Keratinocyte (primary cell): ENCODE measurements around the gene GPR107. TPM values are rescaled to one million over a fixed set of nuclear protein-coding genes. Genes with fewer than 3 reads are reported as not detected.

ENCODE experiments used
- DNase-seq: peaks from one replicate; pipeline ENCODE4 v3.0.0-alpha.2; 2011; ENCODE audit warnings: low read depth, missing footprints, low spot score
- FAIRE-seq: peaks from 2 replicates; lab custom pipeline; 2011; peaks lifted over from hg19 to GRCh38; lab: Jason Lieb, UNC
- H2AFZ ChIP-seq: 2 replicates; pipeline ENCODE4 v1.6.0; 2012; ENCODE audit warnings: low read length, control low read depth, inconsistent platforms; ENCODE audit not compliant: control insufficient read depth
- H3K27ac ChIP-seq: 2 replicates; pipeline ENCODE4 v1.5.1; 2011; ENCODE audit warnings: low read length; ENCODE audit not compliant: control insufficient read depth, insufficient read depth
- H3K27me3 ChIP-seq: 3 replicates; pipeline ENCODE4 v1.6.0; 2011; ENCODE audit warnings: low read length; ENCODE audit not compliant: control insufficient read depth, insufficient read depth; ENCODE audit errors: extremely low read depth
- H3K36me3 ChIP-seq, 2 experiments: 2 replicates in 1 of 2; 3 replicates in 1 of 2; pipeline ENCODE4 v1.5.1; 2011; ENCODE audit warnings: low read length in 2 of 2, mild to moderate bottlenecking in 1 of 2; ENCODE audit not compliant: control insufficient read depth in 2 of 2, insufficient read depth in 2 of 2; ENCODE audit errors: extremely low read depth in 1 of 2
- H3K4me1 ChIP-seq: 3 replicates; pipeline ENCODE4 v1.5.1; 2011; ENCODE audit warnings: low read length; ENCODE audit not compliant: control insufficient read depth, insufficient read depth; ENCODE audit errors: extremely low read depth
- H3K4me2 ChIP-seq: 3 replicates; pipeline ENCODE4 v1.6.0; 2011; ENCODE audit warnings: low read depth, low read length; ENCODE audit not compliant: control insufficient read depth, insufficient read depth; ENCODE audit errors: extremely low read depth
- H3K4me3 ChIP-seq, 3 experiments: fragments of 200-600 bp in 1 of 3; sonication (generic) in 1 of 3; 2 replicates in 2 of 3; 3 replicates in 1 of 3; pipeline ENCODE4 v1.5.1; 2011 to 2016; ENCODE audit warnings: low read length in 3 of 3, mild to moderate bottlenecking in 3 of 3, control low read depth in 2 of 3, inconsistent platforms in 1 of 3, low read depth in 1 of 3, mixed read lengths in 1 of 3, mixed run types in 1 of 3, moderate library complexity in 1 of 3; ENCODE audit not compliant: control insufficient read depth in 2 of 3, insufficient read depth in 2 of 3; ENCODE audit errors: extremely low read depth in 1 of 3
- H3K79me2 ChIP-seq: 2 replicates; pipeline ENCODE4 v1.6.0; 2012; ENCODE audit warnings: low read length; ENCODE audit not compliant: control insufficient read depth, insufficient read depth
- H3K9ac ChIP-seq: 3 replicates; pipeline ENCODE4 v1.6.0; 2011; ENCODE audit warnings: low read length; ENCODE audit not compliant: control insufficient read depth, insufficient read depth; ENCODE audit errors: extremely low read depth
- H3K9me1 ChIP-seq: 3 replicates; pipeline ENCODE4 v1.6.0; 2011; ENCODE audit warnings: low read length; ENCODE audit not compliant: control insufficient read depth, insufficient read depth; ENCODE audit errors: extremely low read depth
- H3K9me3 ChIP-seq: 2 replicates; pipeline ENCODE4 v1.5.1; 2012; ENCODE audit warnings: low read depth, low read length; ENCODE audit not compliant: control insufficient read depth
- H4K20me1 ChIP-seq: 3 replicates; pipeline ENCODE4 v1.6.0; 2011; ENCODE audit warnings: low read length; ENCODE audit not compliant: control insufficient read depth, insufficient read depth; ENCODE audit errors: extremely low read depth
- EZH2 ChIP-seq: IDR thresholded peaks from one replicate; pipeline ENCODE4 v1.6.1; 2012; ENCODE audit warnings: inconsistent platforms, mild to moderate bottlenecking, low read length, moderate library complexity
- dilution Hi-C: fragments of 300-500 bp; cut with MboI; formaldehyde crosslinking; loops from one replicate; pipeline ENCODE4 v1.7.0; 2020; ENCODE audit warnings: low sequenced_read_pairs; ENCODE audit not compliant: extremely low pct_ligation_motif_present
- polyA plus RNA-seq, 5 experiments: library from polyadenylated mRNA; depleted of rRNA in 3 of 5; stranded (reverse) in 3 of 5; stranded (forward) in 1 of 5; unstranded in 1 of 5; fragments of >200 nt; gene quantifications; 1 replicate in 1 of 5; 2 replicates in 3 of 5; 3 replicates in 1 of 5; pipeline versions ENCODE4 v1.2.1 to v1.2.3, GENCODE V29; 2011 to 2012; ENCODE audit warnings: missing spikeins in 2 of 5, low read depth in 1 of 5, low replicate concordance in 1 of 5
- TF ChIP-seq, protein P1 (sequence below), 3 experiments: IDR thresholded peaks in 1 of 3; conservative IDR thresholded peaks in 1 of 3; optimal IDR thresholded peaks in 1 of 3; 2 replicates in 2 of 3; 3 replicates in 1 of 3; pipeline versions ENCODE3 to v1.5.1; 2011; ENCODE audit warnings: low read length in 3 of 3, mild to moderate bottlenecking in 3 of 3, moderate library complexity in 2 of 3, control low read depth in 1 of 3, inconsistent platforms in 1 of 3; ENCODE audit not compliant: insufficient read depth in 2 of 3; ENCODE audit errors: extremely low read depth in 1 of 3

Gene GPR107
- polyA plus RNA-seq, 1 donor (not counting 4 experiments of a cell fraction or from before 2014, with no cell fraction given) = 27.3 TPM

DNA sequence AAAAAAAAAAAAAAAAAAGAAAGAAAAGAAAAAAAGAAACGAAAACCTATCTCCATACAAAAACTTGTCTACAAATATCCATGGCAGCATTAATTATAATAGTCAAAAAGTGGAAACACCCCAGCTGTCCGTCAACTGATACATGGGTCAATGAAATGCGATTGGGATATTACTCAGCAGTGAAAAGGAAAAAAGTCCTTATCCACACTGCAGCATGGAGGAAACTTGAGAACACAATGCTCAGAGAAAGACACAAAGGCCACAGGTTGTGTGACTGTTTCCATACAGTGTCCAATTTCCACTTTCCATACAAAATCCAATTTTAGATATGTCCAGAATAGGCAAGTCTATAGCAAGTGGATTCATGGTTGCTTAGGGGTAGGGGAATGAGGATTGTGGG, 94.2 kb downstream of the GPR107 start:
- DNase-seq (no peak), FAIRE-seq (no peak)
- H3K9me1 ChIP-seq = no peaks in the 10 kb centered on the region
- no peak overlapping the region for H3K9ac ChIP-seq
- no peaks in the 10 kb centered on the region for H3K36me3 ChIP-seq
- TF ChIP-seq, protein P1, sequence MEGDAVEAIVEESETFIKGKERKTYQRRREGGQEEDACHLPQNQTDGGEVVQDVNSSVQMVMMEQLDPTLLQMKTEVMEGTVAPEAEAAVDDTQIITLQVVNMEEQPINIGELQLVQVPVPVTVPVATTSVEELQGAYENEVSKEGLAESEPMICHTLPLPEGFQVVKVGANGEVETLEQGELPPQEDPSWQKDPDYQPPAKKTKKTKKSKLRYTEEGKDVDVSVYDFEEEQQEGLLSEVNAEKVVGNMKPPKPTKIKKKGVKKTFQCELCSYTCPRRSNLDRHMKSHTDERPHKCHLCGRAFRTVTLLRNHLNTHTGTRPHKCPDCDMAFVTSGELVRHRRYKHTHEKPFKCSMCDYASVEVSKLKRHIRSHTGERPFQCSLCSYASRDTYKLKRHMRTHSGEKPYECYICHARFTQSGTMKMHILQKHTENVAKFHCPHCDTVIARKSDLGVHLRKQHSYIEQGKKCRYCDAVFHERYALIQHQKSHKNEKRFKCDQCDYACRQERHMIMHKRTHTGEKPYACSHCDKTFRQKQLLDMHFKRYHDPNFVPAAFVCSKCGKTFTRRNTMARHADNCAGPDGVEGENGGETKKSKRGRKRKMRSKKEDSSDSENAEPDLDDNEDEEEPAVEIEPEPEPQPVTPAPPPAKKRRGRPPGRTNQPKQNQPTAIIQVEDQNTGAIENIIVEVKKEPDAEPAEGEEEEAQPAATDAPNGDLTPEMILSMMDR (optimal IDR thresholded peaks at IDR 0.05 in 1 of 3, IDR thresholded peaks at IDR 0.05 in 1 of 3, conservative IDR thresholded peaks at IDR 0.05 in 1 of 3; ENCODE audit: extremely low read depth in 1 of 3, insufficient read depth in 2 of 3, low read length in 3 of 3) = no peak
- TF ChIP-seq EZH2 = no peak
- H3K27me3 ChIP-seq = no peaks in the 10 kb centered on the region
- peaks cover 27% of the 10 kb centered on the region for H3K4me1 ChIP-seq
- H3K27ac ChIP-seq = no peak overlapping the region
- H3K9me3 ChIP-seq = no peaks in the 10 kb centered on the region
- dilution Hi-C loops = no loop called here
- no peak overlapping the region for H3K4me3 ChIP-seq
- H3K4me2 ChIP-seq = no peak overlapping the region
- H4K20me1 ChIP-seq = no peaks in the 10 kb centered on the region
- H2AFZ ChIP-seq = no peak overlapping the region
- no peaks in the 10 kb centered on the region for H3K79me2 ChIP-seq

DNA sequence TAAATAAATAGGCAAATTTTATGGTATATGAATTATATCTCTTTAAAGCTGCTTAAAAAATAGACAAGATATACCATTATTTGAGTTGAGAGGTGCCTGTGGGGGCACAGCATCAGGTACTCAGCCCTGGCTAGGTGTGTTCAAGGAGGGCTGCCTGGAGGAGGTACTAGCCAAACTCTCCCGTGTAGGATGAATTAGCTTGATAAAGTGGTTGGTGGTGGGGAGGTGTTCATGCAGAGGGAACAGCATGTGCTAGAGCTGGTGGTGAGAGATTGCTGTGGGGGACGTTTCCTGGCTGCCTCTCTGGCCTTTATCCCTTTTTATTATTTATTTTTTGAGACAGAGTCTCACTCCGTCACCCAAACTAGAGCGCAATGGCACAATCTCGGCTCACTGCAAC, 95.3 kb downstream of the GPR107 start:
- H3K27ac ChIP-seq = no peak overlapping the region
- H2AFZ ChIP-seq = no peak overlapping the region
- H3K4me1 ChIP-seq = peaks cover 17% of the 10 kb centered on the region
- DNase-seq (no peak), FAIRE-seq (no peak)
- no peak overlapping the region for H3K9ac ChIP-seq
- no peaks in the 10 kb centered on the region for H3K27me3 ChIP-seq
- no peaks in the 10 kb centered on the region for H3K79me2 ChIP-seq
- no peaks in the 10 kb centered on the region for H3K9me1 ChIP-seq
- no peak overlapping the region for H3K4me2 ChIP-seq
- dilution Hi-C loops = no loop called here
- H3K36me3 ChIP-seq = no peaks in the 10 kb centered on the region
- no peak overlapping the region for H3K4me3 ChIP-seq
- no peaks in the 10 kb centered on the region for H4K20me1 ChIP-seq
- TF ChIP-seq, protein P1 (optimal IDR thresholded peaks at IDR 0.05 in 1 of 3, IDR thresholded peaks at IDR 0.05 in 1 of 3, conservative IDR thresholded peaks at IDR 0.05 in 1 of 3; ENCODE audit: extremely low read depth in 1 of 3, insufficient read depth in 2 of 3, low read length in 3 of 3) = no peak
- TF ChIP-seq EZH2 = no peak
- no peaks in the 10 kb centered on the region for H3K9me3 ChIP-seq
